ENCODE measurements around the gene SMCO4. TPM values are rescaled to one million over a fixed set of nuclear protein-coding genes. Genes with fewer than 3 reads are reported as not detected.
A peak's percentile ranks its signal among the peaks of the same experiment; 100 is the strongest.
"Not testable (repeated sequence)": the region's sequence is repeated elsewhere in the genome, so short reads cannot be mapped to it uniquely, and the experiment has no call there.

The SMCO4 gene
- total RNA-seq (10 to 100 TPM; 24.9 to 26.4 TPM), polyA plus RNA-seq (10 to 100 TPM; 16.1 to 41.4 TPM)
- long read RNA-seq, donor 1, transcript SMCO4-201 (3 exons, 1,104 nt), result major isoform, 17 of 30 reads
- long read RNA-seq, donor 1, transcript SMCO4-206 (1 exons, 180 nt), result minor isoform, 5 of 30 reads
- long read RNA-seq, donor 1, partial matches to known transcripts, result 1 of 30 reads
- long read RNA-seq, donor 1, other reads (novel, unspliced or antisense), result 7 of 30 reads
- long read RNA-seq, donor 2, transcript SMCO4-201 (3 exons, 1,104 nt), result major isoform, 7 of 10 reads
- long read RNA-seq, donor 2, partial matches to known transcripts, result 0 of 10 reads
- long read RNA-seq, donor 2, other reads (novel, unspliced or antisense), result 2 of 10 reads

- 2 to 5% methylated on average over 42 to 59 of the region's 59 CpGs for WGBS, 2 donors
- intact Hi-C loops (cut with DNase I), result loop anchor here (2.0 to 10.0 kb wide), 6 partner anchors 23 to 601 kb away; no protein-coding TSS in a partner anchor
- Histone ChIP-seq H3K4me1 (ENCODE audit: control insufficient read depth in 1 of 2, insufficient read depth in 2 of 2, low read length in 2 of 2) (no peaks in the 10 kb centered on the region), H3K4me3 (ENCODE audit: low read length in 2 of 2) (peak within 1 kb of the TSS; percentile 76 to 92), H3K9me3 (ENCODE audit: control insufficient read depth, low read length) (no peaks in the 10 kb centered on the region), H3K27me3 (ENCODE audit: control insufficient read depth in 1 of 2, insufficient read depth in 2 of 2, low read length in 1 of 2) (no peaks in the 10 kb centered on the region), H3K36me3 (ENCODE audit: control insufficient read depth in 1 of 2, insufficient read depth in 2 of 2, low read length in 1 of 2) (no peaks in the 10 kb centered on the region), H3K27ac (ENCODE audit: low read depth in 1 of 2, low read length in 2 of 2) (peak within 1 kb of the TSS; percentile 28 to 82)
- peak; percentile 95 for ATAC-seq (ENCODE audit: low FRiP score)
- DNase-seq, result peak; percentile 91 to 96
Measured at GRCh38 chr11:93543292-93543977, at the start of gene SMCO4. SMCO4 (minus strand) TSS chr11:93543391; CDS start chr11:93479189, 64,202 bp downstream.

- WGBS, 2 donors, result 88 to 90% methylated on average over 6 of the region's 6 CpGs
- no peak overlapping the region for H3K4me3 ChIP-seq (ENCODE audit: low read length in 2 of 2)
- no peaks in the 10 kb centered on the region for H3K4me1 ChIP-seq (ENCODE audit: control insufficient read depth in 1 of 2, insufficient read depth in 2 of 2, low read length in 2 of 2)
- no peak for DNase-seq
- intact Hi-C loops (cut with DNase I), result no loop called here
- H3K27me3 ChIP-seq (ENCODE audit: control insufficient read depth in 1 of 2, insufficient read depth in 2 of 2, low read length in 1 of 2), result no peaks in the 10 kb centered on the region
- H3K9me3 ChIP-seq (ENCODE audit: control insufficient read depth, low read length), result no peaks in the 10 kb centered on the region
- no peak overlapping the region for H3K27ac ChIP-seq (ENCODE audit: low read depth in 1 of 2, low read length in 2 of 2)
- ATAC-seq (ENCODE audit: low FRiP score), result no peak
- H3K36me3 ChIP-seq (ENCODE audit: control insufficient read depth in 1 of 2, insufficient read depth in 2 of 2, low read length in 1 of 2), result no peaks in the 10 kb centered on the region
Measured at GRCh38 chr11:93591247-93591898, 48.2 kb upstream of the SMCO4 start.

GRCh38 chr11:93589347-93589746, 46.2 kb upstream of the SMCO4 start:
- ATAC-seq (ENCODE audit: low FRiP score), result no peak
- Histone ChIP-seq H3K27me3 (ENCODE audit: control insufficient read depth in 1 of 2, insufficient read depth in 2 of 2, low read length in 1 of 2) (no peaks in the 10 kb centered on the region), H3K27ac (ENCODE audit: low read depth in 1 of 2, low read length in 2 of 2) (no peak overlapping the region), H3K4me1 (ENCODE audit: control insufficient read depth in 1 of 2, insufficient read depth in 2 of 2, low read length in 2 of 2) (no peaks in the 10 kb centered on the region), H3K9me3 (ENCODE audit: control insufficient read depth, low read length) (no peaks in the 10 kb centered on the region), H3K36me3 (ENCODE audit: control insufficient read depth in 1 of 2, insufficient read depth in 2 of 2, low read length in 1 of 2) (no peaks in the 10 kb centered on the region), H3K4me3 (ENCODE audit: low read length in 2 of 2) (no peak overlapping the region)
- 94 to 95% methylated on average over 1 of the region's 1 CpG for WGBS, 2 donors
- intact Hi-C loops (cut with DNase I), result no loop called here
- no peak for DNase-seq

GRCh38 chr11:93587858-93588581, 44.8 kb upstream of the SMCO4 start:
- no peak overlapping the region for H3K27ac ChIP-seq (ENCODE audit: low read depth in 1 of 2, low read length in 2 of 2)
- WGBS, 2 donors, result 82 to 84% methylated on average over 8 of the region's 8 CpGs

GRCh38 chr11:93587425-93587824, 44.2 kb upstream of the SMCO4 start:
- intact Hi-C loops (cut with DNase I); H3K4me3 ChIP-seq (ENCODE audit: low read length in 2 of 2); H3K4me1 ChIP-seq (ENCODE audit: control insufficient read depth in 1 of 2, insufficient read depth in 2 of 2, low read length in 2 of 2); H3K36me3 ChIP-seq (ENCODE audit: control insufficient read depth in 1 of 2, insufficient read depth in 2 of 2, low read length in 1 of 2); ATAC-seq (ENCODE audit: low FRiP score); DNase-seq; H3K9me3 ChIP-seq (ENCODE audit: control insufficient read depth, low read length); H3K27me3 ChIP-seq (ENCODE audit: control insufficient read depth in 1 of 2, insufficient read depth in 2 of 2, low read length in 1 of 2); H3K27ac ChIP-seq (ENCODE audit: low read depth in 1 of 2, low read length in 2 of 2): not testable (repeated sequence)
- 96 to 100% methylated on average over 1 of the region's 1 CpG for WGBS, 2 donors

More at GRCh38 chr11:93587858-93588581, 44.8 kb upstream of the SMCO4 start:
- ATAC-seq (ENCODE audit: low FRiP score) (no peak), DNase-seq (no peak)
- H3K4me1 ChIP-seq (ENCODE audit: control insufficient read depth in 1 of 2, insufficient read depth in 2 of 2, low read length in 2 of 2), result no peaks in the 10 kb centered on the region
- H3K27me3 ChIP-seq (ENCODE audit: control insufficient read depth in 1 of 2, insufficient read depth in 2 of 2, low read length in 1 of 2), result no peaks in the 10 kb centered on the region
- intact Hi-C loops (cut with DNase I), result no loop called here
- H3K4me3 ChIP-seq (ENCODE audit: low read length in 2 of 2), result no peak overlapping the region
- H3K9me3 ChIP-seq (ENCODE audit: control insufficient read depth, low read length), result no peaks in the 10 kb centered on the region
- no peaks in the 10 kb centered on the region for H3K36me3 ChIP-seq (ENCODE audit: control insufficient read depth in 1 of 2, insufficient read depth in 2 of 2, low read length in 1 of 2)

- DNase-seq (peak in 1 of 2 donors; percentile 47), ATAC-seq (ENCODE audit: low FRiP score) (no peak)
- Histone ChIP-seq H3K9me3 (ENCODE audit: control insufficient read depth, low read length) (no peaks in the 10 kb centered on the region), H3K27me3 (ENCODE audit: control insufficient read depth in 1 of 2, insufficient read depth in 2 of 2, low read length in 1 of 2) (no peaks in the 10 kb centered on the region), H3K4me3 (ENCODE audit: low read length in 2 of 2) (no peak overlapping the region), H3K36me3 (ENCODE audit: control insufficient read depth in 1 of 2, insufficient read depth in 2 of 2, low read length in 1 of 2) (no peaks in the 10 kb centered on the region), H3K27ac (ENCODE audit: low read depth in 1 of 2, low read length in 2 of 2) (no peak overlapping the region), H3K4me1 (ENCODE audit: control insufficient read depth in 1 of 2, insufficient read depth in 2 of 2, low read length in 2 of 2) (no peaks in the 10 kb centered on the region)
- intact Hi-C loops (cut with DNase I), result no loop called here
Measured at GRCh38 chr11:93585758-93586157, 42.6 kb upstream of the SMCO4 start.

GRCh38 chr11:93583490-93583889, 40.3 kb upstream of the SMCO4 start:
- intact Hi-C loops (cut with DNase I), result no loop called here
- H3K9me3 ChIP-seq (ENCODE audit: control insufficient read depth, low read length), result no peaks in the 10 kb centered on the region
- no peak overlapping the region for H3K27ac ChIP-seq (ENCODE audit: low read depth in 1 of 2, low read length in 2 of 2)
- H3K4me1 ChIP-seq (ENCODE audit: control insufficient read depth in 1 of 2, insufficient read depth in 2 of 2, low read length in 2 of 2), result no peaks in the 10 kb centered on the region
- no peak for DNase-seq
- no peaks in the 10 kb centered on the region for H3K27me3 ChIP-seq (ENCODE audit: control insufficient read depth in 1 of 2, insufficient read depth in 2 of 2, low read length in 1 of 2)
- no peaks in the 10 kb centered on the region for H3K36me3 ChIP-seq (ENCODE audit: control insufficient read depth in 1 of 2, insufficient read depth in 2 of 2, low read length in 1 of 2)
- no peak for ATAC-seq (ENCODE audit: low FRiP score)
- H3K4me3 ChIP-seq (ENCODE audit: low read length in 2 of 2), result no peak overlapping the region

GRCh38 chr11:93579187-93579751, 36.1 kb upstream of the SMCO4 start:
- Histone ChIP-seq H3K27ac (ENCODE audit: low read depth in 1 of 2, low read length in 2 of 2) (no peak overlapping the region), H3K27me3 (ENCODE audit: control insufficient read depth in 1 of 2, insufficient read depth in 2 of 2, low read length in 1 of 2) (no peaks in the 10 kb centered on the region), H3K4me3 (ENCODE audit: low read length in 2 of 2) (no peak overlapping the region), H3K9me3 (ENCODE audit: control insufficient read depth, low read length) (no peaks in the 10 kb centered on the region), H3K36me3 (ENCODE audit: control insufficient read depth in 1 of 2, insufficient read depth in 2 of 2, low read length in 1 of 2) (no peaks in the 10 kb centered on the region), H3K4me1 (ENCODE audit: control insufficient read depth in 1 of 2, insufficient read depth in 2 of 2, low read length in 2 of 2) (no peaks in the 10 kb centered on the region)
- WGBS, 2 donors, result 96 to 100% methylated on average over 2 of the region's 2 CpGs
- ATAC-seq (ENCODE audit: low FRiP score) (no peak), DNase-seq (no peak)
- intact Hi-C loops (cut with DNase I), result no loop called here
